Activated gamma-delta T cell (primary cell): ENCODE measurements around the gene HIC1.

Experiments used
- DNase-seq: peaks from one replicate; lab custom pipeline; 2025; lab: John Stamatoyannopoulos, UW

HIC1 gene

GRCh38 chr17:2060681-2061440, 6.0 kb downstream of the HIC1 start:
- no peak for DNase-seq

DNA sequence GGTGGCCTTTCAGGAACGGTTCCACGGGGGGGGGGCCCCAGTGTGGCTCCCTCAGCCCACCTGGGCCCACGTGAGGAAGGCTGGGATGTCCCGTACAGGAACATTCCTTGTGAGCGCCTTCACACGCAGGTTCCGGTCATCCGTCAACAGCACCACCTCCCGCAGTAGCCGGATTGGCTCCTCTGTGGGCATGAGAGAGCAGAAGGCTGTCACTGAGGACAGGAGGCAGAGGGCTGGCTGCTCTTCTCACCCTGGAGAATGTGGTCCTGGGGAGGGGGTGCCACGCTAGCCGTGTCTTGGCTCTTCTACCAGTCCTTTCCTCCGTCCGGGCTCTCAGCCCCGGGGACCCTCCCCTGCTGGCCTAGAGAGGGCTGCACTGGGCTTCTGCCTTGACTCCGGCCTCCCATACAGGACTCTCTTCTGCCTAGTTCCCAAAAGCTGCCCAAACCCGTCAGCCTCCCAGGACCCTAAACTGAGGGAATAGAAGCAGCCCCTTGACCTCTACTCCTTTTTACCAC, 6.6 kb downstream of the HIC1 start:
- DNase-seq = no peak

GRCh38 chr17:2062571-2063183, 7.8 kb downstream of the HIC1 start:
- DNase-seq = no peak

DNA sequence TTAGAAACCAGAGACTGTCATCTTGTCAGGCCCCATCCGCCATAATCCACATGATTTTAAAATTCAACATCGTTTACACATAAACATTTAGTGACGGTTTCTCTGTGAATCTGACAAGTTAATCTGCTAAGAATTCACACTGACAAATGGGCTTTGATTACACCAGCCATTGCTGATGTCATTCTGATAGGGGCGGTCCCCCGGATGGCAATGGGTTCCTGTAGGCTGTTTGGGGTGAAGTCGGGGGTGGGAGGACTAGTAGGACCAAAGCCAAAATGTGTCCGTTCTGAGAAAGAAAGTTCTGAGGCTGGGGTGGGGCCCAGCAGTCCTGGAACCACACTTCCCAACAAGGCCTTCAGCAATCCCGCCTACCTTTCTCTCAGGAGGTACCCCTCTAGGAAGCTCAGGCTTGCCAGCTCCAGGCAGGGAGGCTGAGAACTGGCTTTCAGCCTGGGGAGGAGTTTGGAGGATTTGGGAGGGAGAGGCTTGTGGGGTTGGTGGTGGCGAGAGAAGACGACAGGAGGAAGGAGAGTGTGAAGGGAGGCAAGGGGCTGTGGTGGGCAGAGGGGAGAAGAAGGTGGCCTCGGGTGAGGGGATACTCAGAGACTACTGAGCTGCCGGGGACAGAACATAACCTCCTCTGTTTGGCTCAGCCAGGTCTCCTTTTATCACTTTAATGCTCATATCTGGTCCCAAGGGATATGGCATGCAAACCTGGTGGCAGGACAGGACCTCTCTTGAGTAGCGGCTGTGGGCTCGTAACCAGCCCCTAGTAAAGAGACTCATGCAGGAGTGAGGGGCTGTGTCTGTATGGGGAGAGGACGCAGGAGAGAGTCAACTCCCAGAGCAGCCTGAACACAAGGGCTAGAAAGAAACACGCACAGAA, 8.6 kb downstream of the HIC1 start:
- no peak for DNase-seq

- DNase-seq = no peak
Observed at GRCh38 chr17:2064147-2064489, 9.2 kb downstream of the HIC1 start.

DNA sequence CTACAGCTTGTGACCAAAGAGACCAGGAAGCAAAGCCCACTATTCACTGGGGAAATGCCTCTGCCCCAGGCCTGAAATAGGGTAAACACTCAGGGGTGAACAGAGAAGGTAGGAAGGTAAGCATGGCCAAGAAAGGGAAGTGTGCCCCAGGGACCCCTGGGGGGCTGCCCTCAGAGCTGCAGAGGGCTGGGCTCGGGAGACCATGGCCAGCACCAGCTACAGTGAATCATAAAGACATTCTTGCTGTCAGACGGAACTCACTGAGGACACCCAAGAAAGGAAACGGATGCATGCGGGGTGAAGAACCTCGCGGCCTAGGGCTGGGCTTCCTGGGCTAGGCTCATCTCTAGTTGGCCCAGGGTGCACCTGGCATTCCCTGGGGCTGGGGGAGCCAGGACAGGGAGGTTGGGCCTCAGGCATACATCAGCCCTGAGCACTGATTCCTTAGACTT, 9.6 kb downstream of the HIC1 start:
- no peak for DNase-seq

- DNase-seq = no peak
Observed at GRCh38 chr17:2064980-2065785, 10.3 kb downstream of the HIC1 start.

GRCh38 chr17:2065949-2066400, 11.1 kb downstream of the HIC1 start:
- no peak for DNase-seq

DNA sequence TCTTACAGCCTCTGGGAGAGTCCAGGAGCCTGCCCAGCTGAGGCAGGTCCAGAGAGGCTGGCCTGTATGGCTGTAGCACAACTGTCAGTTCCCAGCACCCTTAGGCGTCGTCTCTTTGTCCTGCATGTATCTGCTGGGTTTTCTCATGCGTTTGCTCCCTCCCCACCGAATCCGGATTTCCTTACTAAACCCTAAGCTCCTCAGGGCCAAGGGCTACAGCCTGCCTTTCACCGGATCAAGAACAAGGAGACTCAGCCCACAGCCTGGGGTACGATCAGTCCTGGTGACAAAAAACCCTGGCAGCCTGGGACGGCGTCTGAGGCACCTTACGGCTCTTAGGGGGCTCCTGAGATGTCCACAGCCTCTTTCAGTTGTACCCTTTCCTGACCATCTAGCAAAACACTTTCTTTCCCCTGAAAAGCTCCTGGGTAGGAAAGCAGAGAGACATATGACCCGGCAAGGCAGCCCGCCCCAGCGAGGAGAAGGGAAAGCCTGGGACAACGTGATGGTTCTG, 12.2 kb downstream of the HIC1 start:
- DNase-seq = no peak

DNA sequence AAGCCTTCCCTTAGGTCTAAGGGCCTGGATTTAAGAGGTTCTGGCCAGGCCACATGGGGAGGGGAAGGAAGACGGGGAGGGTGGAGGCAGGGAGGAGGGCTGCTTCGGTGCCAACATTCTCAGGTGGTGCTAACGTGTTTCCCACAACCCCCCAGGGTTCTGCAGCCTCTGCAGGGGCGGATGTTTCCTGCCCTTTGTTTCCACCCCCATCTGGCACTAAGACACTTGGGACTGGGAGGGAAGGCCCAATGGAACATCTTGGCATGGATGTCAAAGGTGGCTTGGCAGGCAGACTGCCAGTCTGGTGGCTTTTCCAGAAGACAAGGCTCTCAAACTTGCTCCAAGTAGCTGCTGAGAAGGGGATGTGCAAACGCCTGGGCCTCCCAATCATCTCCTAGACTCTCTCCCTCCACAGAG, 12.7 kb downstream of the HIC1 start:
- DNase-seq = no peak

DNA sequence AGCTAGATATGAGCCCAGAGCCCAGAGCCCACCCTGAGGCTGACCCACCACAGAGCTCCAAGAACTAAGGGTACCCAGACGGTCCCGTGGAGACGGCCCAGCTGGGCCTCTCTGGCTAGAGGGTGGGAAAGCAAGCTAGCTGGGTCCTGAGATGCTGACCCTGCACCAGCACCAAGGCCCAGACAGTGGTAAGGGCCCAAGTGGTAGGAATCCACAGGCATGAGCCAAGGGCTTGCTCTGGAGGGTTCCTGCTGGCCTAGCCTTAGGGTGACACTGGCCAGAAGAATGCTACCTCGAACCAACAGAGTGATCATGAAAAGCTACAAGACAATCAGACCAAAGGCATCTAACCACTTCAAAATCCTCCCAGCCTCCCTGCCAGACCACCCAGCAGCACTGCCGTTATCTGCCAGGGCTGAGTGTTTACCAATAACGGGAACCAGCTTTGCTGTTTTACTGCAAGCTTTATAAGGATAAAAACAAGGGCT, 13.2 kb downstream of the HIC1 start:
- DNase-seq = no peak

GRCh38 chr17:2068519-2069051, 13.7 kb downstream of the HIC1 start:
- DNase-seq = no peak

- no peak for DNase-seq
Observed at GRCh38 chr17:2070241-2071023, 15.5 kb downstream of the HIC1 start.

DNA sequence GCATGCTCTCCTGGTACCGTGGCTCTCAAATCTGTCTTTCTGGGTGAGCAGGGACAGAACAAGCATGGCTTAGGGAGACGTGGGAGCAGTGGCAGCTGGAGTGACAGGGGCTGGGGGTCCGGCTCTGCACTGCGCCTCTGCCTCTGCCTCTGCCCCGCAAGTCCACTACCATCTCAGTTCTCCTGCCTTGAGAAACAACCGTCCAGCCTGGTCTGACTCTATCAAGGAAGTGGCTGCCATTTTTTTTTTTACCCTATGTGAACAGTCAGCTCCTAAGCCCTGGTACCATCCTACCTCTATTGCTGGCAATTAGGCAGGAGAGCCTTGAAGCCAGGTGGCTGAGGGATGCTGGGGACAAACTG, 16.1 kb downstream of the HIC1 start:
- DNase-seq = no peak

DNA sequence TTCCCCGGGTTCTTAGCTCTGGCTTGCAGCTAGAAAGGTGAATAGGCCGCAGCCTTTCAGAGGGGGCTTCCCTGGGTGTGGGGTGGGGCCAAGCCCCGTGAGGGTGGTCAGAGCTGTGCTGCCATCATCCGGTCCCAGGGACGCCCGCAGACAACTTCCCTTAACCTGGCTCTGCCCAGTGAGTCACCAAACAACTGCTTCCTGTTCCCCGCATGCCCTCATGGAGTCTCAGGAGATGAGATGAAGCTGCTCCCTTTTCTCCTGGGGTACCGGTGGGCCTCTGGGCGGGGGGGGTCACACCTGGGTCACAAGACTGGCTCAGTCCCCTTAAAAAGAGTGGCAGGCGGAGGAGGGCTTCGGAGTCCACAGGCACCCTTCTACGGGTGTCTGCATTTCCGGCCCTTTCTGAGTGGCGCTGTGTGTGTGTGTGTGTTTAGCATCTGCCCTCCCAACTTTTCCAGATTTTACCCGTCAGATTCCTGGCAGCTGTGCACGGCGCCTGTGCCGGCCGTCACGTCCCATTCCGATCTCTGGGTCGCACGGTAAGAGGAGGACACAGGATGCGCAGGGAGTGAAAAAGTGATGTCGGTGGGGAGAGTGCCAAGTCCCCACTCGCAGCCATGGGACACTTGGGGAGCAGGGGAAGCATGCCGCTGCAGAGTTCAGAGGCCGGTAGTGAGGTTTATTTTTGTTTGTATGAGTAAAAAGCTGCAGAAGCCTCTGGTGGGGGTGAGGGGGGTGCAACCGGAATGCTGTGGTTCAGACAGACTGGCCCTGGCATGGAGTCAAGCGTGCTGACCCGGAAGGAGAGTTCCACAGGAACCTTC, 16.8 kb downstream of the HIC1 start:
- no peak for DNase-seq

DNA sequence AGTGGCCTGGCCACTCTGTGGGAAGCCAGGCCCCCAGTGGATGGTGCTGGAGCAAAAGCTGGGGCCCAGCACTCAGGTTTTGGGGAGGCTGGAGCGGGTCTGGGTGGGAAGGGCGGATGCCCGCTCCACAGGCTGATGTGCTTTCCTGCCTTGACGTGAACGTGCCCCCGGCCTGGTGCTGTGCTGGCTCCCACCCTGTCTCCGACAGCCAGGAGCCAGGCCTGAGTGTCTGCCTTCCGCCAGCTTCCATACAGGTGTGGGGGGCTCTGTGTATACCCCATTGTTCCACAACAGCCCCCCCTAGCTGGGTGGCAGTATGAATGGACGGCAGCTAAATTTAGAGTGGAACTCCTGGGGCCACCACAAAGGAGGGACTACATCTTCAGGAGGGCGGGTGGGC, 20.0 kb downstream of the HIC1 start:
- DNase-seq = no peak

DNA sequence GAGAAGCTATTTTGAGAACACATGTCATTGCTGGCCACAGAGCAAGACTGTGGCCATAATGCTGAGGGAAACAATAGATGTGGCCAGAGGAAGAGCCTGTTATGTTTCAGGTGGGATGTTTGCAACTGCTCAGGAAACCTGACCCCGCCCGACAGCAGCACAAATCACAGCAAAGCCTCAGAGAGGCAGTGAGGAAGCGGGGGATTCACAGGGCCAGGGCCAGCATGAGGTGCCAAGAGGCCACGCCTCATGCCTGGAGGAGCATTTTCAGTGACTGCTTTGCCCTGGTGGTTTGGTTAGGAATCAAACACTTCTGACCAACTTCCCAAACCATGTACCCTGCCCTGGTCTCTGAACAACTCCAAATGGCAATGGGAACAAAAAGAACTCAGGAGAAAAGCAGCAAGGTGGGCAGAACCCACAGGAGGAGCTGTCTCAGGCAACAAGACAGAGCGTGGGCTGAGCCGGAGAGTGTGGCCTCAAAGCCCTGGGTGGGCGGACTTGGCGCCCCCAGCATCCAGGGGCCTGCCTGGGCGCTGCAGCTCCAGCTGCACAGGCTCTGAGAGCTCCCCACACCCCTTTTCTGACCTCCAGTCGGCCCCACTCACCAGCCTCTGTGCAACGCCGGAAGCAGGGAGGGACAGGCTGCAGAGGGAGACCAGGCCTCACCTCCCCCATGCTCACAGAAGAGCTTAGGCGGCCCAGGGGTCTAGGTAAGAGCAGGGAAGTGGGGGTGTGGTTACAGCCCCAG, 20.6 kb downstream of the HIC1 start:
- no peak for DNase-seq
